ENCODE measurements around the gene TRIM46. TPM values are rescaled to one million over a fixed set of nuclear protein-coding genes. Genes with fewer than 3 reads are reported as not detected.

The TRIM46 gene
- total RNA-seq, 1 experiment from 2014 or later, result 18.4 TPM

GRCh38 chr1:155172732-155173477 is 744 bp upstream of the TRIM46 start, which contains the start of gene KRTCAP2:
Gene KRTCAP2, minus strand, starts transcription at chr1:155173304. Its CDS starts 80 bp downstream, at chr1:155173224.
- H3K4me2 ChIP-seq (ENCODE audit: insufficient read depth, insufficient read length, low read length), result peak within 1 kb of the TSS; percentile 75
- peak; percentile 97 for DNase-seq
- H4K5ac ChIP-seq (ENCODE audit: insufficient read length, low read depth, low read length), result no peak within 1 kb of the TSS
- no peak within 1 kb of the TSS for H3K23ac ChIP-seq (ENCODE audit: insufficient read length, low read depth, low read length)
- H3K79me1 ChIP-seq (ENCODE audit: insufficient read depth, low read depth, low read length, poor library complexity, severe bottlenecking), result no peaks in the 10 kb centered on the region
- H2AK5ac ChIP-seq (ENCODE audit: insufficient read length, low read length), result no peak within 1 kb of the TSS
- no peaks in the 10 kb centered on the region for H4K20me1 ChIP-seq (ENCODE audit: control insufficient read depth, insufficient read depth, insufficient read length)
- no peak within 1 kb of the TSS for H3K27ac ChIP-seq (ENCODE audit: insufficient read length, low read depth, low read length)
- no peak within 1 kb of the TSS for H4K91ac ChIP-seq (ENCODE audit: insufficient read length, low read depth, low read length)
- Mint-ChIP-seq H3K36me3 (ENCODE audit: insufficient read depth in 1 of 3, low read depth in 3 of 3) (peaks cover 14 to 41% (median 32%) of the 10 kb centered on the region in 3 experiments), H3K27me3 (ENCODE audit: low read depth) (no peaks in the 10 kb centered on the region; the same call in none of the 2 replicates), H3K27ac (peak within 1 kb of the TSS; percentile 93 to 95 (median 95)), H3K4me3 (peak within 1 kb of the TSS; percentile 92 to 97), H3K9me3 (no peaks in the 10 kb centered on the region), H3K4me1 (peaks cover 23 to 37% of the 10 kb centered on the region in 2 experiments)
- peak within 1 kb of the TSS; percentile 76 for H3K9ac ChIP-seq (ENCODE audit: extremely low read depth, insufficient read length, low read length)
- no peak within 1 kb of the TSS for H4K8ac ChIP-seq (replicated peaks; ENCODE audit: insufficient read length, low read depth, low read length)
- no peaks in the 10 kb centered on the region; the same call in 1 of the 2 replicates for H3K79me2 ChIP-seq (ENCODE audit: insufficient read depth, low read length)
- H2BK120ac ChIP-seq (ENCODE audit: low read depth, low read length, poor library complexity, severe bottlenecking), result no peak within 1 kb of the TSS
- no peak within 1 kb of the TSS for H3T11ph ChIP-seq (ENCODE audit: low read length)
- no peak within 1 kb of the TSS for H2BK20ac ChIP-seq (ENCODE audit: low read depth, low read length, poor library complexity, severe bottlenecking)
- H3K9me3 ChIP-seq (ENCODE audit: control insufficient read depth, low read depth, low read length), result no peaks in the 10 kb centered on the region
- no peak within 1 kb of the TSS for H3K4ac ChIP-seq (ENCODE audit: low read depth, low read length)
- H2BK5ac ChIP-seq (ENCODE audit: insufficient read length, low read length), result no peak within 1 kb of the TSS
- H3K14ac ChIP-seq (ENCODE audit: insufficient read depth, low read length), result peak within 1 kb of the TSS; percentile 40; the same call in 1 of the 2 replicates
- no CpG with 5 or more reads among the region's 57 CpGs for WGBS (ENCODE audit: extremely low coverage, insufficient read length, low lambda C conversion rate)
- H2BK15ac ChIP-seq (ENCODE audit: low read depth, low read length), result no peak within 1 kb of the TSS
- no peak within 1 kb of the TSS for H2BK12ac ChIP-seq (ENCODE audit: insufficient read length, low read depth, low read length)
- TF ChIP-seq, protein P1, sequence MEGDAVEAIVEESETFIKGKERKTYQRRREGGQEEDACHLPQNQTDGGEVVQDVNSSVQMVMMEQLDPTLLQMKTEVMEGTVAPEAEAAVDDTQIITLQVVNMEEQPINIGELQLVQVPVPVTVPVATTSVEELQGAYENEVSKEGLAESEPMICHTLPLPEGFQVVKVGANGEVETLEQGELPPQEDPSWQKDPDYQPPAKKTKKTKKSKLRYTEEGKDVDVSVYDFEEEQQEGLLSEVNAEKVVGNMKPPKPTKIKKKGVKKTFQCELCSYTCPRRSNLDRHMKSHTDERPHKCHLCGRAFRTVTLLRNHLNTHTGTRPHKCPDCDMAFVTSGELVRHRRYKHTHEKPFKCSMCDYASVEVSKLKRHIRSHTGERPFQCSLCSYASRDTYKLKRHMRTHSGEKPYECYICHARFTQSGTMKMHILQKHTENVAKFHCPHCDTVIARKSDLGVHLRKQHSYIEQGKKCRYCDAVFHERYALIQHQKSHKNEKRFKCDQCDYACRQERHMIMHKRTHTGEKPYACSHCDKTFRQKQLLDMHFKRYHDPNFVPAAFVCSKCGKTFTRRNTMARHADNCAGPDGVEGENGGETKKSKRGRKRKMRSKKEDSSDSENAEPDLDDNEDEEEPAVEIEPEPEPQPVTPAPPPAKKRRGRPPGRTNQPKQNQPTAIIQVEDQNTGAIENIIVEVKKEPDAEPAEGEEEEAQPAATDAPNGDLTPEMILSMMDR (conservative IDR thresholded peaks at IDR 0.05), result peak; percentile 94
- H3K18ac ChIP-seq (ENCODE audit: insufficient read length, low read depth, low read length), result peak within 1 kb of the TSS; percentile 43
- H3K23me2 ChIP-seq (ENCODE audit: insufficient read length, low read depth, low read length, poor library complexity, severe bottlenecking), result peaks cover 18% of the 10 kb centered on the region
- no peak within 1 kb of the TSS for H2AFZ ChIP-seq (ENCODE audit: low read length)
- no peaks in the 10 kb centered on the region for H3K4me1 ChIP-seq (ENCODE audit: insufficient read depth, low read length)
- no peak within 1 kb of the TSS for H3K56ac ChIP-seq (ENCODE audit: insufficient read length, low read depth, low read length)
- H3K27me3 ChIP-seq (ENCODE audit: insufficient read depth, low read length), result no peaks in the 10 kb centered on the region

Measured in H9 (cell line).